Activated CD4-positive, alpha-beta T cell treated with anti-CD3 and anti-CD28 coated beads, Interleukin-2, Interleukin-4, amounts not matched to agents 100 ng/mL and 50 ng/mL, durations not matched to agents 16 hours and 8 hours (primary cell): ENCODE measurements around the gene FARP1.

Experiments
- DNase-seq: peaks from one replicate; pipeline ENCODE4 v3.0.0-alpha.2; 2020; ENCODE audit warnings: low spot score

The FARP1 gene

GRCh38 chr13:98443800-98444325 lies 301.0 kb downstream of the FARP1 start:
- no peak for DNase-seq

DNA sequence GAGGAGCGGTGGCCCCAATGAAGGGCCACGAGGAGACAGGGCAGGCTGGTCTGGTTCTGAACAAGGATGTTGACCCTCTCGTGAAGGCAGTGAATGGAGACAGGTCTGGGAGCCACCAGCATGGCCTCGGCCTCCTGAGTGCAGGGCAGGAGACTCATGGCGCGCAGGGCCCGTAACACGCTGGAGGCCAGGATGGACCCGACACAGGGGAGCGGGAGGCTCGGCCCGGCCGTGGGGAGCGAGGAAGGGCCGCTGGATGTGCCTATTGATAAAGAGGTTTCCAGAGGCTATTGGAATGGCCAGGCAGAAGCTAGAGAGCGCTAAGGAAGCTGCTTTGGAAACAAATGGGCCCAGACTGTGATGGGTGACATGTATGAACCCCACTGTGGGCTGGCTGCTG lies 301.5 kb downstream of the FARP1 start:
- DNase-seq: no peak

DNA sequence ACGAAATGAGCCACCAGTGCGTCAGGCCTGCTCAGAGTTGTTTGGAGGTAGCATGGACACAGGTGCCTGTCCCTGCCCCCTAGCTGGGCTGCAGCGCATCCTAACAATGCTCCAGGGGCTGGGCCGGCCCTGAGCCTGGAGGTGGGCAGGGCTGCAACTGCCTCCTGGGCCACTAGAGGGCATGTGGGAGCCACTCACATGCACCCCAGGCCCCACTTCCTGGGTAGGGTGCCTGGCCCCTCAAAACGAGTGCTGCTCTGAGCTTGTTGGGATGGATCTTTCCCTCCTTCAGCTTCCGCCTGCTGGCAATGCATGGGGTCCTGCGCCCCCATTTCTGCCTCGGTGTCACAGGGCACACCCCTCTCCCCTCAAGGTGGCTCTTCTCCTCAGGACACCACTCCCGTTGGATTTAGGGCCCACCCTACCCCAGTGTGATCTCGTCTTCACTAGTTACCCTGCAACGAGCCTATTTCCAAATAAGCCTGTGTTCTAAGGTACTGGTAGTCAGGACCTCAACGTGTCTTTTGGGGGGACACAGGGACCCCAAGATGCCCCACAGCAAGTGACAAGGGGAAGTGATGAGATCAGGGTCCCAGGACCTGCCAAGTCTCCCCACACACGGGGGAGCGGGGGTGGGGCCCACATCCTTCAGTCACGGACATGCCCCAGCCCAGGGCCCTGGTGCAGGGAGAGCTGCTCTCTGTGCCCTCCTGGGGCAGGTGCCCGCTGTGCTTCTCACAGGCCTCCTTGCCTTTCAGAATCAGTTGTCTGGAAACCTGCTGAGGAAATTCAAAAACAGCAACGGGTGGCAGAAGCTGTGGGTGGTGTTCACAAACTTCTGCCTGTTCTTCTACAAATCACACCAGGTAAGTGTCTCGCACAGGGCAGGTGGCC lies 302.7 kb downstream of the FARP1 start:
- DNase-seq: peak; percentile 77

- no peak for DNase-seq
These were observed 303.3 kb downstream of the FARP1 start for GRCh38 chr13:98446234-98446621.

DNA sequence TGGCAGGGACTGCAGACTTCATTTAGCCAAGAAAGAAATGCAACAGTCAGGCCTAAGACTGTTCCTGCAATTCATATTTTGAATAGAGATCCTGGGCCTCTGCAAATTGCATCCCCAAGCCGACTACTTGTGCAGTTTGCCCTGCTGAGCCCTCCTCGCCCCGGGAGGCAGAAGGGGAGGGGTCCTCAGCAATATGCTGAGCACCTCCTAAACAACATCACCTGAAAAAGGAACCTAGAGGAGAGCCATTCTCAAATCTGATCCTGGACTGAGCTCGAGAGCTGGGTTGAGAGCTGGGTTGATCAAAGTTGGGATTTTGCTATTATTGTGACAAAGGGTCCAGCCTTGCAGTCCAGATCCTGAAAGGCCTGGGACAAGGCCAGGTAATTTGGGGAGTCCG lies 304.2 kb downstream of the FARP1 start:
- no peak for DNase-seq

- DNase-seq: peak; percentile 34
These were observed 305.2 kb downstream of the FARP1 start for GRCh38 chr13:98447881-98448641.

- DNase-seq: no peak
These were observed 305.7 kb downstream of the FARP1 start for GRCh38 chr13:98448642-98448928.

GRCh38 chr13:98449273-98449672 lies 306.4 kb downstream of the FARP1 start:
- DNase-seq: no peak

- DNase-seq: no peak
These were observed 307.1 kb downstream of the FARP1 start for GRCh38 chr13:98450026-98450425.

DNA sequence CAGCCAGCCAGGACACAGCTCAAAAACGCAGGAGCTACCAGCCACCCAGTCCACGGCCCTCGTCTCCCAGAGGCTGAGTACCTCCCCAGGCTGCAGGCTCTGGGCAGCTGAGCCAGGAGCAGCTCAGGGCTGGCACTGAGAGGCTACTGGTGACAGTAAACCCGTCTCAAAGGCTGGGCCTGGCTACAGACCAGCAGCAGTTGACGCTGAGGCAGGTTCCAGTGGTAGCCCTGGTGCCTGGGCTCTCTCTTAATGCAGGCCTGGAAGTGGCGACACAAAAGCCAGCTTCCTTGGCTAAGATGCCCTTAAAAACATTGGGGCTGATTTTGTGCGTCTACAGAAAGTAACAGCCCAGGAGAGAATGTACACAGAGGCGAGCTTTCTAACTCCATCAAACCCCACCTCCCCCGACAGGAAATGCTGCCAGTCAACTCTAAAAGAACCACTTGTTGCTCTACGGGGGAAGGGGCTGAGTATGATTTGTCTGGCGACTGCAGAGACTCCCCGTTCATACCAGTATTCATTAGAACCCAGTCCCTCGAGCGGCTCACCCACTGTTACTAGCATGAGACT lies 307.7 kb downstream of the FARP1 start:
- peak; percentile 31 for DNase-seq

DNA sequence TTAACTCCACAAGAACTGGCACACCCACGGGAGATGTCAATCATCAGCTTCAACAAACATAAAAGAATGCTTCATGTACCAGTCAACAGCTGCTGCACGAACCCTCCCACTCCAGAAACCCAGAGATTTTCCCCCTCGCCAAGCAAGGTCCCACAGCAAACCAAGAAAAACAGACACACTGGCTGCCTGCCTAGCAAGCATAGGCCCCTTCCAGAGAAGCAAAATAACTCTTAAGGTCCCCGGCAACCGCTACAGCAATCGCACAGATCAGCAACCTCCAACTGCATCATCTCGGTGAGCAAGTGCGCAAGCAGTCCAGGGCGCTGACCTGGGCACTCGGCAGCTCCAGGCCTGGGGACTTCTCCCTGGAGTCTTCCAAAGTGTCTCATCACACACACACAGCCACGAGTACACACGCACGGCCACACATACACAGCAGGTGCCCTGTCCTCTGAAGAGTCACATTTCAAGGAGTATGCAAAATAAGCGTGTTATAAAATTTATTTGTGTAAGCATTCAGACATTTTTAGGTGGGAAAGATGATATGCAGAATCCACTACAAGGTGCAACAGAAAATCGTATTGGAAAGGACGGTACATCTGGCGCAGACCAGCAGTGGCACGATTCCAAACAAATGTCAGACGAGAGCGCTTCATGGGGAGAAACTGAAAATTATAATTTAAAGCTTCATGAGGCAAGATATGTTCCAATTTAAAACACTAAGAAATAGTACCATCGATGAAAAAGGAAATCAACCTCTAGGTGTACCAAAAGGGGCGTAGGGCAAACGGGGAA lies 309.0 kb downstream of the FARP1 start:
- no peak for DNase-seq

GRCh38 chr13:98452851-98453843 lies 310.3 kb downstream of the FARP1 start:
- no peak for DNase-seq

- DNase-seq: no peak
These were observed 311.5 kb downstream of the FARP1 start for GRCh38 chr13:98454389-98454881.

DNA sequence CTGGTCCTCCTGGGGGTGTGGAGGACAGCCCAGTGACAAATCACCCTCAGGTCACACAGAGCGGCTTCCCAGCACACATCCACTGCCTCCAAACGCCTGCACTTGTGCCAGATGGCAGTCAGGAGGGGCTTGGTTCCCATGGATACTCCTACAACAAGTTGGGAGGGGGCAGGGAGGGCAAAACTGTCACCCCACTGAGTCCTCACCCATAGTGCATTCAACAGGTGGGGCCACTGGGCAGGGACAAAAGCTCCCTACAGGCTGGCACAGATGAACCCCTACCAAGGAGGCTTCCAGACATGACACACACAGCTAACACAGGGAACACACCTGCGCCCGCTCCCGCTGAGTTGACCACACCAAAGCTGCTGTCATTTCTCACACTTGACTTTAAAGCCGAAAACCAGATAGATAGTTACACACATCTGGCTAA lies 313.5 kb downstream of the FARP1 start:
- no peak for DNase-seq

DNA sequence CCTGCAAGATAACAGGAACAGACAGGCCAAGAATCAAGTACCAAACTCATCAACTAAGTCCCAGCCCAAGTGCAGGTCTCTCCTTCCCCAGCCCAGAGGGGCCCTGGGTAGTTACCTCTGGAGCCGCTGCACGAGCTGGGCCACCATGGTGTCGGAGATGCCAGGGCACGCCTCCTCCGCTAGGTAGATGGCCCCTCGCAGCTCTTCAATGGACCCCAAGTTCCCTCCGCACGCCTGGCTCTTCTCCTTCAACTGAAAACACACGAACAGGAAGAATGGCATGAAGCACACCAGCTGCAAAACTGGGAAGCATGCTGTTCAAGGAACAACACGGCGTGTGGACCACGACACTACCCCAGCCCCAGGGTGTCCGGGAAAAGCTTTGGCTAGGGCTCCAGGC lies 314.2 kb downstream of the FARP1 start:
- no peak for DNase-seq

DNA sequence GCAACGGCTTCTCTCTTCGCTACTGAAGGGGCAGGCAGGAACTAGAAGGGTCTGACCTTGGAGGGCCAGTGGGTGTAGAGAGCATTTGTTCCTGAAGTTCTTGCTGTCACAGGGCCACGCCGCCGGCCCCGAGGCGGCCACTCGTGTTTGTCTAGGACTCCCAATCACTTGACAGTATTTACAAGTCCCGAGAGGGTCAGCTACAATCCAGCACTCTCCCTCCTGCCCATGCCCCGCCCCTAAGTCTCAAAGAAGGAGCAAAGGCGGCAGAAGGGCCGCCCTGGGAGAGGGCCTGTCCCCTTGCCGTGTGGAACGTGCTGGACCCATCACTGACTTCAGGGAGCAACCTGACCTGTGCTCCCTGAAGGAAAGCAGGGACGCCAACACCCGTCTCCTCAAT lies 315.5 kb downstream of the FARP1 start:
- DNase-seq: no peak

DNA sequence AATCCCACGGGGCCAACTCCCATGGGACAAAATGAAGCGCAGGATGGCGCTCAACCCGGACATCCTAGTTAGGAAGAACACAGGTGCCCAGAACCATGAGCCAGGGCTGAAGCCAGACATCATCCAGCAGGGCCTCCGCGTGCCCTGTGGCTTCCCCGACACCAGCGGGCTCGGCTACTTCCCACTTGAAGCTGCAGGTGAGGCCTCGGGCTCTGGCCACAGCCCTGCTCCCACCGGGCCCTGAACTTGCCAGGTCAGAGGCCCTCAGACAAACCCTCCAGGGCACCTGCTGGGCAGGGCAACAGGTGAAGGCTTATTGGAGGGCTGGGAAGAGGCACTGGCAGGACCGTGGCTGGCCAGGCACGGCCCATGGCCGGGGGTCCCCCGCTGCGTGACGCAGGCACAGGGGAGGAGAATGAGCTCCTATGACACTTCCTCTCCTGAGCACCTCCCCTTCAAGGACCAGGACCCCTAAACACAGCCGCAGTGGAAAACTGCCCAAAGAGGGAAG lies 316.3 kb downstream of the FARP1 start:
- DNase-seq: no peak

DNA sequence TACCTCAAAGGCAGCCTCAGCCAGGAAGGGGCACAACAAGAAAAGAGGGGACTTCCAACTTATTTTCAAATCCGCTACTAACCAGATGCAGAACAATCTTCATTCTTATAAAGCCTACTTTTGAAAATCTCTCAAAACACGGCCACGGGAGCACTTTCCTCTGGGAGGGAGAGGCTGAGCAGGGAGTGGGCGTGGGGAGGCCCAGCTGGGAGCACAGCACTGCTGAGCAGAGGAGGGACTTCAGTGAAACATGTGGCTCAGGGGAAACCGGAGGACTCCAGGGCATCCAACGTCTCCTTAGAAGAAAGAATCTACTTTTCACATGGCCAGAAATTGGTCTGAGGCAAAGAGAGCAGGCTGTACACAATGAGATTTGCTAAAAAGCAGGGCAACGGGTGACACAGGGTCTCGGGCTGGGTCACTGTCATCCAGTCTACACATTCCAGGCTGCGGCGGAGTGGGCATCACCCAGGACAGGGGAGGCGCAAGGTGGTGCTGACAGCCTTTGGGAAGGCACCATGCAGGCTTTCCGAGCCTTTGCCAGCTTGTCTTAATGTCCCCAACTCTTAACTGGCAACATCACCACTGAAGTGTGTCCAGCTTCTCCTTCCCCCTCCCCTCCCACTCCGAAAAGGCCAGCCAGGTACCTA lies 317.0 kb downstream of the FARP1 start:
- no peak for DNase-seq

- no peak for DNase-seq
These were observed 317.6 kb downstream of the FARP1 start for GRCh38 chr13:98460516-98460915.
